Measurements from ENCODE around the gene MAGI3.

MAGI3 gene

DNA sequence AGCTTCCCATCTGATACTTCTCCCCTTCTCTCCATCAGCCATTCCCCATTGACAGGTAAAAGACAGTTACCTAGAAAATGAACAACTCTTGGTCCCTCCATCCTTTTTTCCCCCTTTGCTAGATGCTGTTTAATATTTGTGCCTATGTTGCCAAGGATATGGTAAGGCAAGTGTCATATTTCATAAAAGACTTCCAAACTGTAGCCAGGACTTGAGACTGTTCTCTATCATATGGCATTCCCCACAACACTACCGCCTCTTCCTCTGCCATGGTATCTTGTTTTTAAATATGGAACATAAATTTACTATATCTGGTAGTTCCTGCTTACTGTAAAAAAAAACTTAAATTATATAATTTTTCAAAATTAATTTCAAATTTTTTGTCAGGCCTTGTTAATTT is 271.8 kb downstream of the MAGI3 start:
- no peak for DNase-seq

DNA sequence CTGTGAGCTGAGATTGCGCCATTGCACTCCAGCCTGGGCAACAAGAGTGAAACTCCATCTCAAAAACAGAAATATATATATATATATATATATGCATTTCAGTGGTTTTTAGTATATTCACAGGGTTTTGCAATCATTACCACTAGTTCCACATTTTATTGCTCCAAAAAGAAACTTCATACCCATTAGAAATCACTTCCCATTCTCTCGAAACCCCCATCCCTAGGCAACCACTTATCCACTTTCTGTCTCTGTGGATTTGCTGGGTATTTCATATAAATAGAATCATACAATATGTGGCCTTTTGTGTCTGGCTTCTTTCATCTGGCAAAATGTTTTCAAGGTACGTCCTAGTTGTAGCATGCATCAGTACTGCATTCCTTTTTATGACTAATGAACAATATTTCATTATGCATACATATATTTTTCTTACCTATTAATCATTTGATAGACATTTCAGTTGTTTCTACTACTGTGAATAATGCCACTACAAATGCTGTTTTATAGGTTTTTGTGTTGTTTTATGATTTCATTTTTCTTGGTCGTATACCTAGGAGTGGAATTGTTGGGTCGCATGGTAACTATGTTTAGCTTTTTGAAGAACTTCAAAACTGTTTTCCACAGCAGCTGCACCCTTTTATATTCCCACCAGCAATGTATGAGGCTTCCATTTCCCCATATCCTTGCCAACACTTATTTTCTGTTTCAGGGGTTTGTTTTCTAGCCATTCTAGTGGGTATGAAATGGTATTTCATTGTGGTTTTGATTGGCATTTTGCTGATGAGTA is 273.0 kb downstream of the MAGI3 start:
- no peak for DNase-seq

DNA sequence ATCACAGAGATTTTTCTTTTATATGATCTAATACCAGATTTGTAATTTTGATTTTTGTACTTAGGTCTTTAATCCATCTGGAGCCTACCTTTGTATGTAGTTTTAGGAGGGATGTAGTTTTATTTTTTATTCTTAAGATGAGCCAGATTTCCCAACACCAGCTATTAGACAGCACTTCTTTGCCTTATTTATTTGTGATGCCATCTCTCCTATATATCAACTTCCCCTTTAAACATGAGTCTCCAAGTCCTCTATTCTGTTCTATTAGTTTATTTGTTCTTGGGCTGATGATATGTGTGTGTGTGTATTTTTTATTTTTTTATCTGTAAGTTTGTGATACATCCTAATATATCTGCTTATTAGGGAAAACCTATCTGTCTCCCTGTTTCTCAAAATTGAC is 274.8 kb downstream of the MAGI3 start:
- no peak for DNase-seq

DNA sequence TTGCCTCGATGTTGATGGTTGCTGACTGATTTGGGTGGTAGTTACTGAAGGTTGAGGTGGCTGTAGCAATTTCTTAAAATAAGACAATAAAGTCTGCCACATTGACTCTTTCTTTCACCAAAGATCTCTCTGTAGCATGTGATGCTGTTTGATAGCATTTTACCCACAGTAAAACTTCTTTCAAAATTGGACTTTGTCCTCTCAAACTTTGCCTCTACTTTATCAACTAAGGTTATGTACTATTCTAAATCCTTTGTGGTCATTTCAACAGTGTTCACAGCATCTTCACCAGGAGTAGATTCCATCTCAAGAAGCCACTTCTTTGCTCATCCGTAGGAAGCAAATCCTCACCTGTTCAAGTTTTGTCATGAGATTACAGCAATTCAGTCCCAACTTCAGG is 275.8 kb downstream of the MAGI3 start:
- no peak for DNase-seq

DNA sequence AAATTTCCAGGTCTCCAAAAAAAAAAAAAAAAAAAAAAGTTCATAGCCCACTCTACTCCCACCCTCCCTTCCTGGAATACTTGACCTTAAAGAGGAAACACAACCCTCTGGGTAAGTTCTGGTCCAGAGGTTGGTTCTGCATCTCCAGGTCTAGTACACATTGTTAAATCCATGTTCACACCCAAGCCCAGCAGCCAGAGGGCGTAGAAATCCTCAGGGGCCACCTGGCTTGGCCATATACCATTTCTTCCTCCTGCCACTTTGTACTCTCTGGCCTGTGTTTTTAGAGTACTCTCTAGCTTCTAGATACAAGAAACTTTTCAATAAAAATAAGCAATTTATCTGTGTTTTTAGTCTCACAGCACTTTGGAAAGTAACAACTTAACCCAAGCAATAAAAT is 279.7 kb downstream of the MAGI3 start:
- no peak for DNase-seq

DNA sequence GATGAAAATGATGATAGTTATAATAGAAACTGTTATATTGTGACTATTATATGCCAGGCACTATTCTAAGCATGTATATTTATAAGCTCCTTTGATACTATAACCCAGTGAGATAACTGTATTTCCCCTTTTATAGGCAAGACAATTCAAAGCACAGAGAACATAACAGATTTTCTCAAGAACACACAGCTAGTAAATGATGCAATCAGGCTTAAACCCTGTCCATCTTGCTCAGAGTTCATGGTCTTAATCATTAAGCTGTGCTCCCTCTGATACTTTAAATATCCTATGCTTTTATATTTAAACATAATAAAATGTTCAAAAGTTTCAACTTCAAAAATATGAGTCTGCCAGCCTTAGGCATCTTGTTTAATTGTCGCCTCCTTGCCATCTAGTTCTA is 280.3 kb downstream of the MAGI3 start:
- DNase-seq = no peak

DNA sequence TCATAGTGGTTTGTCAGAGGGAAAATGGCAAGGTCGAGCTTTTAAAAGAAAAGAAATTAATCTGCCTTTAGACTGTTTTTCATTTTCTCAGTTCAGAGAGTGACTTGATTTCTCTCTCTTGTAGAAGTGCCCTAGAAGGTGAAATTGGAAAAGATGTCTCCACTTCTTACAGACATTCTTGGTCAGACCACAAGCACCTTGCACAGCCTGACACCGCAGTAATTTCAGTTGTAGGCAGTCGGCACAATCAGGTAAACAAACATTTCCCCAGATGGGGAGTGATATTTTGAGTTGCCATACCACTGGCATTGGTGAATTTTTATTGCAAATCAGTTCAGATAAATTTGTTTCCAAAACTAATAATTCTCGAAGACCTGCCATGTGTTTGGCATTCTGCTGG is 282.2 kb downstream of the MAGI3 start:
- DNase-seq = no peak

DNA sequence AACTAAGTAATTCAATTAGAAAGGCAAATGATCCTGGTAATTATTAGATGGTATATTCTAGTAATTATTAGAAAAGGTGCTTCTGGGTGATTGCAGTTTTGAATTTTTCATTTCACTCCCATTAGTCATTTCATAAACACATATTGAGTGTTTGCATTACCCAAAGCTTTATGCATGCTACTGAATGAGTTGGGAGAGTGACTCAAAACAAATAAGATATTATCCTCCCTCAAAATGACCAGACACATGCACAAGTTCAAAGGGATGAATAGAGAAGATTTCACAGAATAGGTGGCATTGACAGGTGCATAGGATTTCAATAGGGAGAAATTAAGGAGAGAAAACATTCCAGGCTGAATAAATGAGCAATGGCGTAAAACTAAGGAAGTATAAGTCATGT is 284.3 kb downstream of the MAGI3 start:
- no peak for DNase-seq

DNA sequence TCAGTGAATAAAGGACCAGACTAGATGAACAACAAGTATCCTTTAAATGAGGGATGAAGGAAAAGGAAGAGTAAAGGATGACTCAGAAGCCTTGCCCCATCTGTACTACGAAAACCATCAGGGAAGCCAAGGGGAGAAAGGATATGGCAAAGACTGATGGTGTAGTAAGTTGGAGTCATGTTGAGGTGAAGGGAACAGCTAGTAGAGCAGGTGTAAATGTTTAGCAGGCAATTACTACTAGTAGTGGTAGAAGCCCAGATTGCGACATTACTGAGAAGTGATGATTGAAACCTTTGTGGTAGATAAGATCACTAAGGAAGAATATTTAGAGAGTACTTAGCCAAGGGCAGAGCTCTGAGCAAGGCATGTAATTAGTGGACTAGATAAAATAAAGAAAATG is 285.0 kb downstream of the MAGI3 start:
- DNase-seq = no peak

DNA sequence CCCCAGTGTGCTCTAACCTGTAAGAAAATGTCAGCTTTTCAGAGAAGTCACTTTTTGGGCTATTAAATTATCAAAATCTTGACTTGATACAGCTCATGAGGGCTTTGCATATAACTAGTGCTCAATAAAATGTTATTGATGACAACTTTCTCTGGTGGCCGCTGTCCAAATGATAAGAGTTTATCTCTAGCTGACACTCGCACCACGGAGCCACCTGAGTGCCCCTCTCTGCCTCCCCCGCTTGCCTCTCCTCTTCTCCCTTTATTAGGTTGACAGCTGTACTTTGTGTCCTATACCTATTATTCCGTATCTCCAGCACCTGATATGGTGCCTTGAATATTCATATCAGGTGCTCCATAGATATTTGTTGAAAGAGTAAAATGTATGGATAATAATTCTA is 286.2 kb downstream of the MAGI3 start:
- no peak for DNase-seq

DNA sequence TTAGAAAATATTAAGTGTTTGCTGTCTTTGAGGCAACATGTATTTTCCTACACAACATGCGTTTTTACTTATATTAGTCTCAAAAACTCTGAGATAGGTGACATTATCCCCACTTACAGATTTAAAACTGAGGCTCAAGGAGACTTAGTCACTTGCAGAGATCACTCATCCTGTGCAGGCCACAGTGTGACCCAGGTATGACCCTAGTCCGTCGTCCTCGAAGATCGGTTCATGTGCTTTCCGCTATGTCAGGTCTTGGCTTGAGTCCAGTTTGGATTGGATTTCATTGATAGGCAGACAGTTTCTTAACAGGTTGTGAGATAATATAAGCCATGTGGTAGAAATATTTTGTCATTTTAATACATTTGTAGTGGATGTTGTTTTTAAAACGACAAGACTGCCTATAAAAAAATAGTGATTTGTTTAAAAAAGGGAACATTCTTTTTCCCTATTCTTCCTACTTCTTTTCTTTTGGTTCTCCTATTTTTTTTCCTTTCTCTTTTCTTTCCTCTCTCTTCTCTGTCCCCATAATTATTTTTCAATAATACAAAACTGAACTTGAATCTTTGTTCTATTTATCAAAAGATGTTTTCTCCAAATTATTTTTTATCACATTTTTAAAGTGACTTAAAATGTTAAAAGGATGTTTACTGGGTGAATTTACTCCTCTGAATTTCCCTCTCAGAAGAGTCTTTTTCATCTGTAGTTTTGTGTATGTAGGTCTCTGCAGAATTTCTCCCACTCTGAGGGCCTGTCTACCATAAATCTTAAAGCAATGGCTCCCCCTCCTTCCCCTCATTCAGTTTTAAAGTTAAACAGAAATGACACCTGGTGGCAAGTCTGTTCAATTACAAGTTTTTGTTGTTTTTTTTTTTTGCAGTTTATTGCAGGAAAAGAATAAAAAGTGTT is 287.2 kb downstream of the MAGI3 start:
- DNase-seq = no peak

DNA sequence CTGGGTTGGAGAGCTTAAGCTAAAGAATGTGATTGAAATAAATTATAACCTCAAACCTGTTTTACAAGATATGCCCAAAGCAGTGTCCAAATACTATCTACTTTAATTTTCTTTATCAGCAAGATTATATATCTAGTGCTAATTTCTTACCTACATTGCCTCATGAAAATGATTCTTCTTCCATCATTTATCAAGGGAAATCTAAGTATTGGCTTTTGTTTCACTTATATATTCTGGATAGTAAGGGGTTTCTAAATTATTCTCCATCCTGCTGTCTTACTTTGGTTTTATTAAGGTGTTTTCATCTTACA is 287.8 kb downstream of the MAGI3 start:
- no peak for DNase-seq

DNA sequence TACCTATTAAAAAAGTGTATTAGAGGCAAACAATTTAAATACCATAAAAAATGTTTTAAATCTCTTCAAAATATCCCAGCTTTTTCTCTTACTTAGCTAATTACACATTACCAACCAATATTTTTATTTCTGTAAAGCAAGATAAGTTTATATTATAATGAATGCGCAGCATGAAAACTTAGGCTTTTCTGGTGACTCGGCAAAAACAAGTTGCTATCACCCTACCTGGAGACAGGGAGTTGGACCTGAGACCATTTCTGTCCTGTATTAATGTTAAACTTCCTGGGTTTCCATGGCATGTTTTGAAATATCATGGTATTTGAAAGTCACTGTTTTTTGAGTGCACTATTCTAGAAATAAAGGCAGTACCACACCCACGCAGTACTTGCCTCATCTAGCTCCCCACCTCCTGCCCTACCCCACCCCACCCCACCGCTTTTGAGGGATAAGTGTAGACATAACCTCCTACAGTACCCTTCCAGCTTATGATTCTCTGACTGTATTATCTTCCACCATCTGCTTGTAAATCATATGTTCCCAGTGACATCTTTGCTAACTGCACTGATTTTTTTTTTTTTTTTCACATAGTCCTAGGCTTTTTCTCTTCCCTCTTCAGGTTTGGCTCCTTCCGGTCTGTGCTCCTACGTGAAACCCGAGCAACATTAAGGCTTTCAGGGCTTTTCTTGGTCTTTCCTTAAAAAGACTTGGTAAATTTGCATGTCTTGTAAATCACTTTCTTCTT is 291.5 kb downstream of the MAGI3 start:
- DNase-seq = no peak

DNA sequence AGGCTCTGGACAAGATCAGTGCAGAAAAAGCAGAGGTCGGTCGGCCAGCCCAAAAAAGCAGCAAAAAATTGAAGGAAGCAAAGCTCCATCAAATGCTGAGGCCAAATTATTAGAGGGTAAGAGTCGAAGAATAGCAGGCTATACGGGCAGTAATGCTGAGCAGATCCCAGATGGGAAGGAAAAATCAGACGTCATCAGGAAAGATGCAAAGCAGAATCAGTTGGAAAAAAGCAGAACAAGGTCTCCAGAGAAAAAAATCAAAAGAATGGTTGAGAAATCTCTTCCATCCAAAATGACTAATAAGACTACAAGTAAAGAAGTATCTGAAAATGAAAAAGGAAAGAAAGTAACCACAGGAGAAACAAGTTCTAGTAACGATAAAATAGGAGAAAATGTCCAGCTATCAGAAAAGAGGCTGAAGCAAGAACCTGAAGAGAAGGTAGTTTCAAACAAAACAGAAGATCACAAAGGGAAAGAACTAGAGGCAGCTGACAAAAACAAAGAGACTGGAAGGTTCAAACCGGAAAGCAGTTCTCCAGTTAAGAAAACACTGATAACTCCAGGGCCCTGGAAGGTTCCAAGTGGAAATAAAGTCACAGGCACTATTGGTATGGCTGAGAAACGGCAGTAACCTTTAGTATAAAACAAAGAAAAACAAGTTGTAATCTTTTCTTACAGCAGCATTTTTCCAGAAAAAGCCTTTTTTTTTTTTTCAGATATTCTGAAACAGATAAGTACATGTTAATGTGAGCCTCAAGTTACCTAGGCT is 293.3 kb downstream of the MAGI3 start:
- DNase-seq = no peak

DNA sequence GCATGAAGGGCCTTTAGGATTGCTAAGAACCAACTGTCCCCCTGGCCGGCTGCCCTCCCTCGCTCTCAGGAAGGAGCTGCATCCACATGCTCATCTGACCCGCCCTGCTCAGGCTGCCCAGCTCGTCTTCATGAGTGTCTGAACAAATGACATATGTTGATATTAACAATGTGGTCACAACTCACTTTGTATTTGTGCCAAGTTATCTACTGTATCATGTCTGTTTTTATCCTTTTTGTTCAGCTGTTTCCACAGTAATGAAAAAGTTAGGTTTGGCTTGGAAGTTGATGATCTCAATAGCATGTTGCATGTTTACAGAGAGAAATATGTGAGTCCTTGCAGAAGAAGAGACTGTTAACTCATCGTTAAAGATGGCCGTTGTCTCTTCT is 293.8 kb downstream of the MAGI3 start:
- DNase-seq = no peak

DNA sequence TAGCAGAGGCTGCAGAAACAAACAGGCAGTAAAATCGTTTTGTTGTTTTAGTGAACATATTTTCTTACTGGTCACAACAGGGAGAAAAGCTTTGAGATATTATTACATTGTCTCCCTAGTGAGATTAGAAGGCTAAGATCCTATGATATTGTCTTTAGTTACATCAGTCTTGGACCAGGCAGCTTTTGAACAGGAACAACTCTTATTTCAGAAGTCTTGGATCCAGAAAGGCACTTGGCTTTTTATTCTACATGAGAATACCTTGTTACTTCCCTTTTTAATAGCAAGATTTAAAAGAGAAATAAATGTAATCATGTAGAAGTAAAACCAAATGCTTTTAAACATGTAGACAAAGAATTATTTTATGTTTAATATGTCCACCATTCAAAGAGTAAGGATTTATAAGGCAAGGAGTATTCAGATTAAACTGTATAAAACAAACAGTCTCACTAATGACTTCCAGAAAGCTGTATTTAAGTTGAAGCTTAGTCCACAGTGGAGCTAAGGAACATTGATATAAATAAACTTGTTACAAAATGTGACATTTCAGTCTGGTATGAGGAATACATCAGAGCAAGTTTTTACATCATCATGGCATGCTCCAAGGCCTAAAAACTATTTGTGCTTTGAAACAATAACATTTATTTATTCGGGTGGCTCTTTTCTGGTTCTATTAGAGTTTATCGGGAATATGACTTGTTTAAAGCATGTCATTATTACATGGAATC is 296.7 kb downstream of the MAGI3 start:
- no peak for DNase-seq

DNA sequence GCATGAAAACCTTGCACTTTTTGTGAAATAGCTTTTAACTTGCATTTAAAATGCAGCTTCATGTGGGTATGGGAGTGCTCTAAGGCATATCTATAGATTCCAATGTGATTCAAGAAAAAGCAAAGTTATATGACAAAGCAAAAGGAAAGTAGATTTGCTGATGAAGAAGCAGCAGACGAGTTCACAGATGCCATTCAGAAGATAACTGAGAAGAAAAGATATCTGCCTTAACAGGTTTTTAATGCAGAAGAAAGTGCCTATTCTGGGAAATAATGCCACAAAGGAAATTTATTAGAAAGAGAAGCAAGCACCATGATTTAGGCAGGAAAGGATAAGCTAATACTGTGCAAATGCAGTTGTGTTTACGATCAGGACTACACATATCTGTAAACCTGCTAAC is 300.9 kb downstream of the MAGI3 start:
- DNase-seq = no peak

DNA sequence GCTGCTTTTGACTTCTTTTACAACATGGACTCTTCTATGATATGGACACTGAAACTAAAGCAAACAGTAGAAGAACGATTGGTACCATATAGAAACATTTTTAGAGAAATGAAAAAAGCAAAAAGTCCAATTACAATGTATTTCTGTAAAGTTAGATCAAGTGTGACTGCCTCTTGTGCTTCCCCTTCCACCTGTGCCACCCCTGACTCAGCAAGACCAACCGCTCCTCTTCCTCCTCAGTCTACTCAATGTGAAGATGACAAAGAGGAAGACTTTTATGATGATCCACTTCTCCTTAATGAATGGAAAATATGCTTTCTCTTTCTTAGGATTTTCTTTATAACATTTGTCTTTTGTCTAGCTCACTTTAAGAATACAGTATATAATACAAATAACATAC is 302.0 kb downstream of the MAGI3 start:
- DNase-seq = no peak

DNA sequence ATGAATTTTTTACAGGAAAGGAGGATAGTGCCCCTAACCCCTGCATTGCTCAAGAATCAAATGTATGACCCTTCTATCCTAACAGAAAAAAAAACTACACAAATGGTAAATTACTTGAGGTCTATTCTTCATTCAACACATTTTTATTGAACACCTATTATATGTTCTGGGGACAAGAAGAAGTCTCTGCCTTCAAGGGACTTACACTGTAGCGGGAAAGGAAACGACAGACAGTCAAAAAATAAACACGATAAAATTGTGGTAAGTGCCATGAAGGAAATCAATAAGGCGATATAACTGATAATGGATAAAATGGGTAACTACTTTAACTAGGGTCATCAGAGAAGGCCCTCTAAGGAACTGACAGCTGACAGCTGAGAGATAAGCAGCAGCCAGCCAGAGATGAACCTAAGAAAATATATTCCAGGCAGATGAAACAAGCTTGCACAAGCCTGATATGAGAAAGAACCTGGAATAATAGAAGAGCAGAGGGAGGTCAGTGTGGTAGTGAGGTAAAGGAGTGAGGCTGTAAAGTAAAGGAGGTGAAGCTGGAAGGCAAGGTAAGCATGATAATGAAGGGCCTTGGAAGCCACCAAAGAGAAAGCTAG is 302.6 kb downstream of the MAGI3 start:
- DNase-seq = no peak

DNA sequence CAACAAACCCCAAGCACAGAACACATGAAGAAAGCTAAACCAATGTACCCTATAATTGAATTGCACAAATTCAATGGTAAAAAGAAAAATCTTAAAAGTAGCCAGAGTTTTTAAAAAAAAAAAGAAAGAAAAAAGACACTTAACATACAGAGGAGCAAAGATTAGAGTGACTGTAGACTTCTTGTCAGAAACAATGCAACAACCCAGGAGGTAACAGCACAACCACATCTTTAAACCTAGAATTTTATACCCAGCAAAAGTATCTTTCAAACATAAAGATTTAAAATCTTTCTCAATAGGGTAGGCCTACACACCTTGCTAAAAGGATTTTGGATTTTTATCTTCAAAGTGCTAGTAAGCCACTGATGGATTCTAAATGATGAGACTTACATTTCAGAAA is 304.6 kb downstream of the MAGI3 start:
- no peak for DNase-seq

DNA sequence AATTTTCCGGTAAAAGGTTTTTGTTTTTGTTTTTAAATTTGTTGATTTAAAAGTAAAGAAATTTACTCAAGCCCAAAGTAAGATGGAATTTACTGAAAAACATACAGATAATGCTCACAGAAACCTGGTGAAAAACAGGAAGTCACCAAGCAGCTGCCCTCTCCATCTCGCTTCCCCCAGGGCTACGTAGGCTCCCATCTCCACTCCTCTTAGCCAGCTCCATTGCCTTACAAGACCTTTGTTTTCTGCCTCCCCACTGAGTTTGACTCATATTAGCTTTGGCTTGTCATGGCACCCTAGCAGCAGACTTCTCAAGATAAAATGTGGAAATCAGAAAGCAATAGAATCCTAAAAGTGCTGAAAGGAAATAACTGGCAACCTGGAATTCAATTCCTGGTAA is 311.1 kb downstream of the MAGI3 start:
- no peak for DNase-seq

Data from activated effector memory CD4-positive, alpha-beta T cell treated with Interleukin-2 at 50 U/mL for 16 hours (primary cell).